Choroid plexus epithelial cell (primary cell): ENCODE data around the gene FRMD4A.

ENCODE experiments used
- DNase-seq: peaks from one replicate; pipeline ENCODE4 v3.0.0-alpha.2; 2010; ENCODE audit warnings: low read depth
- H3K4me3 ChIP-seq: 2 replicates; pipeline ENCODE4 v1.5.1; 2011; ENCODE audit warnings: low read depth, mild to moderate bottlenecking, control low read depth, low read length, moderate library complexity
- TF ChIP-seq, protein P1 (sequence below): conservative IDR thresholded peaks from 2 replicates; pipeline ENCODE4 v1.5.1; 2011; ENCODE audit warnings: low read depth, mild to moderate bottlenecking, control low read depth, inconsistent platforms, low read length, moderate library complexity

FRMD4A gene

DNA sequence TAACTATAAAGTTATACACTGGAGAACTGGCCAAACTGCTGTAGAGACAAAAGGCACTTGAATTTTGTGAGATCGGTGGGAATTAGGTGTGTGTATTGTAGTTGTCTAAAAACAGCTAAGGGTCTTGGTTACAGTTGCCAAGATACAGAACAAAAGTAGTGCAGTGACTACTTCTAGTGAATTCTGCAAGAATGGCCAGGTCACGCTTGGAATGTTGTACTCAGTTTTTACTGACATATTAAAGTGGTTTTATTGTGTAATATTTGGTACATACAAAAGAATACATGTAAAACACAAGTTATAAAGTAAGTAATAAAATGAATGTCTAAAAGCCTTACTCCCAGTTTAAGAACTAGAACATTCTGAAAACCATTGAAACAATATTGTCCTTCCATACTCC lies 701.6 kb downstream of the FRMD4A start:
- DNase-seq: peak; percentile 74
- H3K4me3 ChIP-seq: no peak overlapping the region
- TF ChIP-seq, protein P1, sequence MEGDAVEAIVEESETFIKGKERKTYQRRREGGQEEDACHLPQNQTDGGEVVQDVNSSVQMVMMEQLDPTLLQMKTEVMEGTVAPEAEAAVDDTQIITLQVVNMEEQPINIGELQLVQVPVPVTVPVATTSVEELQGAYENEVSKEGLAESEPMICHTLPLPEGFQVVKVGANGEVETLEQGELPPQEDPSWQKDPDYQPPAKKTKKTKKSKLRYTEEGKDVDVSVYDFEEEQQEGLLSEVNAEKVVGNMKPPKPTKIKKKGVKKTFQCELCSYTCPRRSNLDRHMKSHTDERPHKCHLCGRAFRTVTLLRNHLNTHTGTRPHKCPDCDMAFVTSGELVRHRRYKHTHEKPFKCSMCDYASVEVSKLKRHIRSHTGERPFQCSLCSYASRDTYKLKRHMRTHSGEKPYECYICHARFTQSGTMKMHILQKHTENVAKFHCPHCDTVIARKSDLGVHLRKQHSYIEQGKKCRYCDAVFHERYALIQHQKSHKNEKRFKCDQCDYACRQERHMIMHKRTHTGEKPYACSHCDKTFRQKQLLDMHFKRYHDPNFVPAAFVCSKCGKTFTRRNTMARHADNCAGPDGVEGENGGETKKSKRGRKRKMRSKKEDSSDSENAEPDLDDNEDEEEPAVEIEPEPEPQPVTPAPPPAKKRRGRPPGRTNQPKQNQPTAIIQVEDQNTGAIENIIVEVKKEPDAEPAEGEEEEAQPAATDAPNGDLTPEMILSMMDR: no peak

DNA sequence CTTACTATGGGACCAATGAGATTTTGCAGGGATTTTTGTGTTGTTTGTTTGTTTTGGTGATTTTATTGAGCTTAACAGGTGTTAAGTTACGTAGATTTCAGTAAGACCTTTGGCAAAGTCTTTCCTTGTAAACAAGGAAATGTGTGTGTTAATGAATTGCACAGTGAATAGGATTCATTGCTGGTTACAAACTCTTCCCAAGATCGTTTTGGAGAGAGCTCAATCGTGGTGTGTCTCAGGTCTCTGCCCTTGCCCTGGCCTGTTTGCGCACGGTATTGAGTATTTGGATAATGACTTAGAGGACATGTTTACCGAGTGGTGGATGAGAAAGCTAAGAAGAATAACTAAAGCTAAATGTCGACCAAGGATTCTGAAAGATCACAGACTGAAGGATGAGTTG lies 702.1 kb downstream of the FRMD4A start:
- H3K4me3 ChIP-seq: no peak overlapping the region
- no peak for DNase-seq
- TF ChIP-seq, protein P1: no peak

GRCh38 chr10:13627459-13628310 lies 703.0 kb downstream of the FRMD4A start:
- TF ChIP-seq, protein P1: no peak
- no peak overlapping the region for H3K4me3 ChIP-seq
- peak; percentile 27 for DNase-seq

DNA sequence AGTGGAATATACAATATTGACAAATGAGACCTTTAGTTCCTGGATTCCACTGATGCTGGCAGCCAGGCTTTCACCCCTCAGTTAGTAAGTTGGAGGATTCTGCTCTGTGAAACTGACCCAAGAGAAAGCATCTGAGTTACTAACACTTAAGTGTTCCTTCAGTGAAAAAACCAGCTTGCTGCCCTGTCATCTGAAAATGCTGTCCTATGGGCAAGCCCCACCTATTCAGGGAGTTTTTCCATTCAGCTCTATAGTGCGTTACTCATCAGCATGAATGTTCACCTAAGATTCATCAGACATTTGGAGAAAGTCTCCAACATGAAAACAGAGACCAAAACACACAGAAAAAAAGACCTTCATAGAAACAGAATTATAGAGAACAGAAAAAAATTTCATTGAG lies 706.1 kb downstream of the FRMD4A start:
- no peak overlapping the region for H3K4me3 ChIP-seq
- no peak for DNase-seq
- TF ChIP-seq, protein P1: no peak

- no peak for DNase-seq
- TF ChIP-seq, protein P1: no peak
- H3K4me3 ChIP-seq: no peak overlapping the region
Observed at GRCh38 chr10:13621931-13622330, 708.8 kb downstream of the FRMD4A start.

DNA sequence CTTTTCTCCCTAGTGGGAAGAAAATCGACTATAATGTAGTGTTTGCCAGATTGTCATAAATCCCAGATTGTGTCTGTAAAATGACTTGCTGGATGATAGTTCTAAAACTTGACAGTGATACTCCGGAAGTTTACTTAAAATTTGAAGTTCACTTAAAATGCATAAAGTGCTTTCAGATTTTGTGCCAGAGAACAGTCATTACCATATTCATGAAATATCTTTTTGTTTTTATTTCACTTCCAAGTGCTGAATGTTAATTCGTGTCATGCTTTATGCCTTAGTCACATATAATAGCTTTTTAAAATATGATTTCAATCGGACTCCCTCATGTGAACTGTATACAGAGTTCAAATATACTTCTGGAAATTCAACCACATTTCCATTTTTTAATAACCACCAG lies 713.6 kb downstream of the FRMD4A start:
- TF ChIP-seq, protein P1: no peak
- no peak for DNase-seq
- no peak overlapping the region for H3K4me3 ChIP-seq
